ENCODE results near the gene CLIC1.

GRCh38 chr6:31729979-31730630 lies 6.2 kb downstream of the CLIC1 start:
- TF ChIP-seq, protein P1, sequence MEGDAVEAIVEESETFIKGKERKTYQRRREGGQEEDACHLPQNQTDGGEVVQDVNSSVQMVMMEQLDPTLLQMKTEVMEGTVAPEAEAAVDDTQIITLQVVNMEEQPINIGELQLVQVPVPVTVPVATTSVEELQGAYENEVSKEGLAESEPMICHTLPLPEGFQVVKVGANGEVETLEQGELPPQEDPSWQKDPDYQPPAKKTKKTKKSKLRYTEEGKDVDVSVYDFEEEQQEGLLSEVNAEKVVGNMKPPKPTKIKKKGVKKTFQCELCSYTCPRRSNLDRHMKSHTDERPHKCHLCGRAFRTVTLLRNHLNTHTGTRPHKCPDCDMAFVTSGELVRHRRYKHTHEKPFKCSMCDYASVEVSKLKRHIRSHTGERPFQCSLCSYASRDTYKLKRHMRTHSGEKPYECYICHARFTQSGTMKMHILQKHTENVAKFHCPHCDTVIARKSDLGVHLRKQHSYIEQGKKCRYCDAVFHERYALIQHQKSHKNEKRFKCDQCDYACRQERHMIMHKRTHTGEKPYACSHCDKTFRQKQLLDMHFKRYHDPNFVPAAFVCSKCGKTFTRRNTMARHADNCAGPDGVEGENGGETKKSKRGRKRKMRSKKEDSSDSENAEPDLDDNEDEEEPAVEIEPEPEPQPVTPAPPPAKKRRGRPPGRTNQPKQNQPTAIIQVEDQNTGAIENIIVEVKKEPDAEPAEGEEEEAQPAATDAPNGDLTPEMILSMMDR (IDR thresholded peaks at IDR 0.05 in 2 of 3, conservative IDR thresholded peaks at IDR 0.05 in 1 of 3; ENCODE audit: borderline replicate concordance in 1 of 3, insufficient read depth in 1 of 3, low read depth in 2 of 3, low read length in 2 of 3): no peak
- TF ChIP-seq CEBPB (IDR thresholded peaks at IDR 0.05; ENCODE audit: low read depth) (no peak), REST (IDR thresholded peaks at IDR 0.05; ENCODE audit: low read depth) (no peak), POLR2A (IDR thresholded peaks at IDR 0.05; ENCODE audit: borderline replicate concordance, extremely low read depth, insufficient read depth, insufficient read length) (no peak), EZH2 (IDR thresholded peaks at IDR 0.05) (no peak)

Measured in HCT116 (cell line).